Mucosa of gallbladder (tissue), 1 donor: ENCODE results near the gene C12orf57. TPM values are rescaled to one million over a fixed set of nuclear protein-coding genes. Genes with fewer than 3 reads are reported as not detected.
A peak's percentile ranks its signal among the peaks of the same experiment; 100 is the strongest.

Experiments
- DNase-seq: peaks from one replicate; pipeline ENCODE4 v3.0.0-alpha.2; 2020; ENCODE audit warnings: low spot score
- total RNA-seq: library from RNA; stranded (reverse); gene quantifications from one replicate; pipeline ENCODE4 v1.2.1, GENCODE V29; 2021
- donor health status: DM: no; HTN: no; CAD: no.

C12orf57 gene
- total RNA-seq, 1 donor from 2014 or later = 265 TPM

DNA sequence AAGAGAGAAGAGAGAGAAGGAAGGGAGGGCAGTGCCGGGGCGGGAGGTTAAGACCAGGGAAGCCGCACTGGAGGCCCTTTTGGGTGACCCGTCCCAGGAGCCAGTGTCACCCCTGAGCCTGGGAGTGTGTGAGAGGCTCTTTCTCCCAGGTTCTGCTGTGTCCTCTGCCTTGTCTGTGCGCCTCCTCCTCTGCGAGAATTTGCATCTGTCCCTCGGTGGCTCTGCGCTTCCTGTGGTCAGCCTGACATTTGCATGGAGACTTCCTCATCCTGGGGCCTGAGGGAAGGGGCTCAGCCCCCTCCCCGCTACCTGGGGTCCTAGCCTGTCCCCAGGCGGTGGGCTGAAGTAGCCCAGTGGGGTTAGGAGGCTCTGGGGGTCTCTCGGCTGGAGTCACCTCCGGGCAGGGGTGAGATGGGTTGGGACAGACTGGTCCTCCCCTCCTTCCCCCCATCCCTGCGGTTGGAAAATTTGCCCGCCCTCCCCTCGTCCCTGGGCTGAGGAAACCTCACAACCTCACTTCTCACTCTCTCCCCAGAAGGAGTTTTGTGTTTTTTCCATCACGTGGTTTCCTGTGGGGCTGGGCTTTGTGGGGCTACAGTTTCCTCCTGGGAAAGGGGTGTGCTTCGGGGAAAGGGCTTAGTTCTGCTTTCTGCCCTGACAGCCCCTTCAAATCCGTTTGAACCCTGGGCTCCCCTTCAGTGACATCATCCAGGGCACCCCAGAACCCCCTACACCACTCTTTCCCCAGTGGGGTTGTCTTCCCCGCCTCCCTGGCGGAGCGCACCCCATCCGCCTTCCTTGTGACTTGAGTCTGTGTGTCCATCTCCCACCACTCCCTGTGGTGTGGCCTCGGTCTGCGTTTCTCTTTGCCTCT, 9.9 kb downstream of the C12orf57 start:
- peak; percentile 59 for DNase-seq

DNA sequence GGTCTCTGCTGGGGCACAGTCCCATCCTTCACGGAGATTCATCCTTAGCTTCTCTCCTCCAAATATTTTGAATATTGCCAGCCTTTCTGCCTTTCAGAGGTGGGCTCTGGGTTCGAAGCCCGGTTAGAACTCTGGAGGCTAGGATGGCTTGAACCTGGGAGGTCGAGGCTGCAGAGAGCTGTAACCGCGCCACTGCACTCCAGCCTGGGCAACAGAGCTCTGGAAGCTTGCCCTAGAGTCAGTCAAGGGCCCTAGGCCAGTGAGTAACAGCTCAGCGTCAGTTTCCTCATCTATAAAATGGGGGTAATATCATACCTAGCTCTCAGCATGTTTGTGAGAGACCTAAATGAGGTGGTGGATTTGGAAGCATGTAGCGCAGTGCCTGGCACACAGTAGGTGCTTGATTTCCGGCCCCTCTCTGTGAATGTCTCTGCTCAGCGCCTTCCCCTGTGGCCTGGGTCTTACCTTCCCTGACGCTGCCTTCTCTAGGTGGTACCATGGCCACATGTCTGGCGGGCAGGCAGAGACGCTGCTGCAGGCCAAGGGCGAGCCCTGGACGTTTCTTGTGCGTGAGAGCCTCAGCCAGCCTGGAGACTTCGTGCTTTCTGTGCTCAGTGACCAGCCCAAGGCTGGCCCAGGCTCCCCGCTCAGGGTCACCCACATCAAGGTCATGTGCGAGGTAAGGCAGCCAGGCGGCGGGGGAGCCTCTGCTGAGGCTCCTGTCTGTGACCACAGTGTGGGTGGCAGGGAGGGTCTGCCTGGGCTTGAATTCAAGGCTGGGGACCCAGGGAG, 10.7 kb downstream of the C12orf57 start:
- DNase-seq = no peak

DNA sequence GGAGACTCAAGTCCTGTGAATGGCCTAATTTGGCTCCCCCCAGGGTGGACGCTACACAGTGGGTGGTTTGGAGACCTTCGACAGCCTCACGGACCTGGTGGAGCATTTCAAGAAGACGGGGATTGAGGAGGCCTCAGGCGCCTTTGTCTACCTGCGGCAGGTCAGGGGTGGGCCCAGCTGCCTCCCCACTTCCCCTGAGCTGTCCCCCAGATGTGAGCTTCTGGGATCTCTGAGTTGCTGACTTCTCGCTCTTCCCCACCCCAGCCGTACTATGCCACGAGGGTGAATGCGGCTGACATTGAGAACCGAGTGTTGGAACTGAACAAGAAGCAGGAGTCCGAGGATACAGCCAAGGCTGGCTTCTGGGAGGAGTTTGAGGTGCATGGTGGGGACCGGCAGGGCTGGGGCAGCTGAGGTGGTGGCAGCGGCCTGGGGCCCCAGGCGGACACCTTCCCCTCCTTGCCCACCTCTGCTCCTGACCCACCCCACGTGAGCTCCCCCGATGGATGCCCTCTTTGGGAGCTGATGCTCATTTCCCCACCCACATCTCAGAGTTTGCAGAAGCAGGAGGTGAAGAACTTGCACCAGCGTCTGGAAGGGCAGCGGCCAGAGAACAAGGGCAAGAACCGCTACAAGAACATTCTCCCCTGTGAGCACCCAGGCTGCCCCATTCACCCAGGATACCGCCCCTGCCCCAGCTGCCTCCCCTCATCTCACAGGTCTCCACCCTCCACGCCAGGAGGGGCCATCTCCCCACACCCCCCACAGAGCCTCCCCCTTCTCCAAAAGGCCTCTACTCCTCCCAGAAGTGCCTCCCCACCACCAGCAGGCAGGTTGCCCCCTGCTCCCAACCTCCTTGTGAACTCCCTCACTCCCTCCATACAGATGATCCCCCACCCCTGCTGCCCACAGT, 11.5 kb downstream of the C12orf57 start:
- no peak for DNase-seq

DNA sequence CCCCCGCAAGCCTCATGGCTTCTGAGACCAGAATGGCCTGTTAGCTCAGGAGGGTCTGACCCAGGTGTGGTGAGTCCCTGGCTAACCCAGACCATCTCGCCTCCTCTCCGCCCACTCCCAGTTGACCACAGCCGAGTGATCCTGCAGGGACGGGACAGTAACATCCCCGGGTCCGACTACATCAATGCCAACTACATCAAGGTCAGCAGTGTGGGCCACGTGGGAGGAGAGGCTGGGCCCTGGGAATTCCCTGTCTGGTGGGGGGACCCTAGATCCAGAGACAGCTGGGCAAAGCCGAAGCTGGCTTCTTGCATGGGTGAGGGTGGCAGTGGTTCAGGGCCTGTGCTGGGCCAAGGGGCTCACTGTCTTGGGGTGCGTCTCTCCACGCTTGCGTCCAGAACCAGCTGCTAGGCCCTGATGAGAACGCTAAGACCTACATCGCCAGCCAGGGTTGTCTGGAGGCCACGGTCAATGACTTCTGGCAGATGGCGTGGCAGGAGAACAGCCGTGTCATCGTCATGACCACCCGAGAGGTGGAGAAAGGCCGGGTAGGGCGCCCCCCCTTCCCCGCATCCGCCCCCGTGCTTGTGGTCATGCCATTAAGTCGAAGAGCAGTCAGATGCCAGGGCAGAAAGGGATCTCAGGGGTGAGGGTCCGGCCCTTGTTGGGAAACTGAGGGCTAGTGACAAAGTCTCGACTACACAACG, 12.4 kb downstream of the C12orf57 start:
- no peak for DNase-seq

DNA sequence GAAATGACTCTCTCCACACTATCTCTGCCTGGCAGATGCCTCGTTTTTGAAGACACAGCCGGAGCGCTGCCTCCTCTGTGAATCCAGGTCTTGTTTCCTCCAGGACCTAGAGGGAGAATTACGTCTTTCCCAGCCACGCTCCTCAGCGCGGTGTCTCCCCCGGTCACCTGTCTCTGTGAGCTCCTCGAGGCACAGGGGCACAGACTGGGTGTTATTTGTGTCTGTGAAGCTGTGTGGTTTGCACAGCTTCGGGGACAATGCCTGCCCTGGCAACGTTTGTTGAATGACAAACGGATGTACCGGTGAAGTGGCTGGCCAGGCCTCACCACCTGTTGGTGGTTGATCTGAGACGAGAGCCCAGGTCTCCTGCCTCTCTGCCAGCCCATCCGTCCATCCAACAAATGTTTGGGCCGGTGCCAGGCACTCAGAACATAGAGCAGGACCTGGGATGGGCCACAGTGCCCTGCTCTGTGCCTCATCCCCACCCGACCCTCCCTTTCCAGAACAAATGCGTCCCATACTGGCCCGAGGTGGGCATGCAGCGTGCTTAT, 13.4 kb downstream of the C12orf57 start:
- no peak for DNase-seq

GRCh38 chr12:6957741-6958608, 14.2 kb downstream of the C12orf57 start:
- no peak for DNase-seq

DNA sequence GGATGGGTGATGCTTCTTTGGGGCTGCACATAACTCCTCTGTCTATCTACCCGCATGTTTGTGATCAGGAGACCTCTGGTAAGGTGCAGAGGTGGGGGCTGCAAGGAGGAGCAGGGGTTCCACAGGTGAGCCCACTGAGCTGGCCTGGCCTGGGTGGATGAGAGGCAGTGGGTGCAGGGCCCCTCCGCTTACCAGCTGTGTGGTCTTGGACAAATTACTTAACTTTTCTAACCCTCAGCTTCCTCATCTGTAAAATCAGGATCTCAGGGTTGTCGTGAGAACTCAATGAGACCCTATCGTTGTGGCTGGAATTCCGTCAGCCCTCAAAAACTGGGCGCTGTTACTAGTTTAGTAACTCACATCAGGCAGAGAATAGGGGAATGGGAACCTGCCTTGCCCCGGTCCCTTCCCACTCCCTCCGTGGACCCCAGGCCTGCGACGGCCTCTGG, 14.8 kb downstream of the C12orf57 start:
- no peak for DNase-seq

DNA sequence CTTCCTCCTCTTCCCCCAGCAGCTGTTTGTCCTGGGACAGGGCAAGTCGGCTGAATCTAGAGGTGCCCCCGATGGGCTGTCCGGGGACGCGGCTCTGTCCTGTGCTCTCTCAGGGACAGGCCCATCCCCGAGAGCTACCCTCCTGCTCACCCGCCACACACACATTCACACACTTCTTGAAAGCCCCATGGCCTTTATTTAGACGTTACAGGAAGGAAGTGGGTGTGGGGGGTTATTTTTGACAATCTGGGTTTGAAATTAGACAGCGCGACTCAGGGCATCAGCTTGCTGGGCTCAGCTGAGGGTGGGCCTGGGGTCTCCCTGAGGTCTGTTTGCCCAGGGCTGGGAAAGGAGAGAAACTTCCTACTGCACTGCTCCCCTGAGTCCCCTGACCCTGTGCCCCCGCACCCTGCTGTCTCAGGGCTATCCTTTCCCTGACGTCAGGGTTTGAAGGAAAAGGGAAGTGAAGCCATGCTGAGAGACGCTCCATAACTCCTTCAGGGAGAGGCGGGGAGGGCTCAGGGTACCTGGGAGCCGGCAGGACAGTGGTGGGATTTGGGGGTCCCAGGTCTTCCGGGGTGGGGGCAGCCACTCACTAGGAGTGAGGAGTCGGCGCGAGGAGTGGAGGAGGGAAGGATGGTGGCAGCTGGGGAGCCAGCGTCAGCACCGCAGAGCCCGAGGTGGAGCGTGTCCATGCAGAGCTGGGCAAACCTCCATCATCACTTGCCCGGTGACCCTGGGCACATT, 15.4 kb downstream of the C12orf57 start:
- DNase-seq = no peak

- no peak for DNase-seq
Observed at GRCh38 chr12:6959805-6960592, 16.2 kb downstream of the C12orf57 start.

- DNase-seq = no peak
Observed at GRCh38 chr12:6960593-6961277, 16.9 kb downstream of the C12orf57 start.

GRCh38 chr12:6961278-6961694, 17.5 kb downstream of the C12orf57 start:
- peak; percentile 64 for DNase-seq

- DNase-seq = peak; percentile 46
Observed at GRCh38 chr12:6961695-6962284, 18.0 kb downstream of the C12orf57 start.

DNA sequence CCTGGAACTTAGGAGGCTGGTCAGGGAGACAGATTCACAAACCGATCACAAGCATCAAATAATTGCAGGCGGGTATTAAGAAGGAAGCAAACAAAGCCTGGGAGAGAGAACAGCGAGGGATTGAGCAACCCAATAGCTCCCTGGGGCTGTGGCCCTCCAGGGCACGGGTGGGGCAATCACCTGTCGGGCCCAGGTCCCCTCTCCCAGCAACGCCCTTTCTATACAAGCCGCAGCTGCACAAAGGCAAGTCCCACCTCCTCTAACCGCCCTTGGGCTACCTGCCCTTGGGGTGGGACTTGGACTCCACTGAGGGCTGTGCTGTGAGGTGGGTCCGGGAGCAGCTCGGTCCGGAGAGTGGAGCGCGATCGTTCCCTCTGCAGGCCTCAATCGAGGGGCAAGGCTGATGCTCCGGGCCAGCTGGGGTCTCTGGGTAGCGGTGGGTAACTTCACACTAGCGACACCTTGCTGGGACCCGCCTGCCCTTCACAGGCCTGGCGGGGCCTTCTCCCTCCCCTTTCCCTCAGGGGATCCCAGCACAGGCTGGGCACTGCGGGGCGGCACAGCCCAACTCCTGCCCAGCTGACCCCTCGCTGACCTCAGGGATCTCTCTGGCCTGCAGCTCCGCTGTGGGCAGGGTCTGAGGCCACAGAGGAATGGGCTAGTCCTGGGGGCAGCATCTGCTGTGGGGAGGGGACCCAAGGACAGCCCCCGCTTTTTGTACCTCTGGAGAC, 18.6 kb downstream of the C12orf57 start:
- DNase-seq = peak; percentile 64

DNA sequence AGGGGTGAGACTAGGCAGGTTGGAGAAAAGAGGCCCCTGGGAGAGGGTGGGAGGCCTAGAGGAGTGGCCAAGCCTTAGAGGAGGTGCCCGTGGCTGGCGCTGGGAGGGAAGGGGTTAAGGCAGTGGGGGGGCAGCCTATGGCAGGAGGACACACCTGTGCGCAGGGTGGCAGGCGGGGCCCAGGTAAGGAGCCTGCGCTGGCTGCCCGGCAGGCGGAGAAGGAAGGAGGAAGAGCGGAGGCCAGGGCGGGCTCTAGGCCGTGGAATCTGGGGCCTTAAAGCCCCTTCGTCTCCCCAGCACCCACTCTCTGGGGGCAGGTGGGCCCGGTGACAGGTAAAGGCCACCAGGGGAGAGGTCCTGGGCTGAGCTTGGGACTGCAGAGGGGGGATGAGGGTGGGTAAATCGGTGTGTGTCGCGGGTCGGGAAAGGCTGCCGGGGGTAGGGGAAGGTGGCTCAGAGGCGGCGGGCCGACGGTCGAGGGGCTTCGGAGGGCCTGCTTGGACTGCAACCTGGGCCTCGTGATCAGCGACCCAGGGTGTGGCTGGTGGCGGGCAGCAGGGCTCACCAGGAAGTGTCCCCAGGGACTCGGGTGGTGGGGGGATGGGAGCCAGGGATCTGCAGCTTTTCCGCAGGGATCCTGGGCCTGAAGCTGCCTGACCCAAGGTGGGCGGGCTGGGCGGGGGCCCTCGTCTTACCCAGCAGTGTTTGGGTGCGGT, 19.4 kb downstream of the C12orf57 start:
- DNase-seq = peak; percentile 86

GRCh38 chr12:6963791-6964413, 20.1 kb downstream of the C12orf57 start:
- DNase-seq = no peak
